ENCODE results near the gene CALN1.
A peak's percentile ranks its signal among the peaks of the same experiment; 100 is the strongest.
"Not testable (repeated sequence)": the region's sequence is repeated elsewhere in the genome, so short reads cannot be mapped to it uniquely, and the experiment has no call there.

The CALN1 gene

DNA sequence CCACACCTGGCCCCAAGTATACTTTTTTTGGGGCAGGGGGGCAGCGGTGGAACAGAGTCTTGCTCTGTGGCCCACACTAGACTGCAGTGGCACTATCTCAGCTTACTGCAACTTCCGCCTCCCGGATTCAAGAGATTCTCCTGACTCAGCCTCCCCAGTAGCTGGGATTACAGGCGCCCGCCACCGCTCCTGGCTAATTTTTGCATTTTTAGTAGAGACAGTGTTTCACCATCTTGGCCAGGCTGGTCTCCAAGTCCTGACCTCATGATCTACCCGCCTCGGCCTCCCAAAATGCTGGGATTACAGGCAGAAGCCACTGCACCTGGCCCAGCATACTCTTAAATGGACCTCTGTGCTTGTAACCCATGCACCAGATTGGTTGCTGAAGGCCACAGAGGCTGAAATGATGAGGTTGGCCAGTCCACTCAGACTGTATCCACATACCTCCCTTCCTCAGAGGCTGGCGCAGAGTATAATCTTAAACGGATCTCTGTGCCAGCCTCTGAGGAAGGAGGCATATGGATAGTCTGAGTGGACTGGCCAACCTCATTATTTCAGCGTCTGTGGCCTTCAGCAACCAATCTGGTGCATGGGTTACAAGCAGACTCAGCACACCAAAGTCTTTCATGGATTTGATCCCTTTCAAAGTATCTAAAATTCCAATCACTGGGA, 3.0 kb downstream of the CALN1 start:
- no peak for DNase-seq

DNA sequence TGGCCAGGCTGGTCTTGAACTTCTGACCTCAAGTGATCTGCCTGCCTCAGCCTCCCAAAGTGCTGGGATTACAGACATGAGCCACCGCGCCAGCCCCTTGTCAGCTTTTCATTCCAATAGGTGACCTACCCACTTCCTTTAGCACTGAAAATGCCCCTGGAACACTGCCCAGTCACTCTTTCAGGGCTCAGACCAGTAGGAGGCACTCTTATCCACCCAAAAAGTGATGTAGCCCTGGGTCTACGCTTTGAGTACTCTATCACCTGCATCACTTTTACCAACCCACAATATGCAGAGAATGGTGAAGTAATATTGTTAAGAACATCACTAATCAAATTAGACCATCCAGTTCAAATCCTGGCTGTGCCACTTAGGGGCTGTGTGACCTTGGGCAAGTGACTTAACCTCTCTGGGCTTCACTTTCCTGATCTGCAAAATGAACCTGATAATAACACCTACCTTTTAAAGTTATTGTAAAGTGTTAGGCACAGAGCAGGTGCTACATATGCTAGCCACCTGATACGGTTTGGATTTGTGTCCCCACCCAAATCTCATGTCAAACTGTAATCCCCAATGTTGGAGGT, 5.2 kb downstream of the CALN1 start:
- DNase-seq = peak; percentile 42

DNA sequence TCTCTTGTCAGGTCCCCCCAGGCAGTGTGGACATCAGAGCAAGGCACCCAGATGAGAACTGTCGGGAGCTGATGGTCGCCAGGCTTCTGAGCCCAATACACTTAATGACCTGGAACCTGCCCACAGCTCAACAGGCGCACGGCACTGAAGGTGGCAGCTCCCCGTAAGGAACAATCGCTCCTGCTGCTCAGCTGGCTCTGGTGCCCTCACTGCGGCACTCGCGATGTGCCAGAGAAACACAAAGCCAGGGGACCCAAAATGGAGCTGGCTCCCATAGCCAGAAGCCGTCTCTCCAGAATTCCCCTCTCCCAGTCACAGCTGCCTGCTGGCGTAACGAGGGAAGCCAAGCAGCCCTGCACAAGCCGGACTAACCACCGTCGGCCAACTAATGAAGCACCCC, 6.3 kb downstream of the CALN1 start:
- DNase-seq = peak; percentile 53

- peak; percentile 75 for DNase-seq
Observed at GRCh38 chr7:72405418-72405817, 6.7 kb downstream of the CALN1 start.

GRCh38 chr7:72404743-72405142, 7.4 kb downstream of the CALN1 start:
- no peak for DNase-seq

DNA sequence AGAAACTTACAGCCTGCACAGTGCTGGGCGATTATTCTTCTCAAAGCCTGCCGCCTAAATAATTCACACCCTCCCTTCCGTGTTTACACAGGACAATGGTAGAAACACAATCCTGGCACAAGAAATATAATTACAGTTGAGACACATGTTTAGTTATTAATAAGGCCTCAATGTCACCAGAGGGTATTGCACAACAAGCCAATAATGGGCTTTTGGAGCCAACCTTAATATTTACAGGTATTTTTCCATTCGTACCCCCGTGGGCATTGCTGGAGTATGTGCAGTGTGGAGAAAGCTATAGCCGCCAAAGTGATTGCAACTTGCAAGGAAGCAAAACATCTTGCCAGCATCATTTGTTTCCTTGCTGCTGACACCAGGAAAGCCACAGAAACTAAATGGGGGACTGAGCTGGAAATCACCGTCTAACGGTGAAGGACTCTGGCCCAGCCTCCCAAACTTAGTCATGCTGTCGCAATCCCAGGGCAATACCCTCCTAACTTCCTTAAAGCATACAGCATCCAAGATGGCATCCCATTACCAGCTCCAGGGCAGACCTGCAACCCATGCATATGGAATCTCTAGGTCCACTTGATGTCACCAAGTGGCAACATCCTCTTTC, 8.6 kb downstream of the CALN1 start:
- DNase-seq = peak; percentile 24

GRCh38 chr7:72394016-72394415, 18.1 kb downstream of the CALN1 start:
- no peak for DNase-seq

GRCh38 chr7:72391821-72392377, 20.2 kb downstream of the CALN1 start:
- DNase-seq = no peak

GRCh38 chr7:72386118-72386517, 26.0 kb downstream of the CALN1 start:
- DNase-seq = no peak

DNA sequence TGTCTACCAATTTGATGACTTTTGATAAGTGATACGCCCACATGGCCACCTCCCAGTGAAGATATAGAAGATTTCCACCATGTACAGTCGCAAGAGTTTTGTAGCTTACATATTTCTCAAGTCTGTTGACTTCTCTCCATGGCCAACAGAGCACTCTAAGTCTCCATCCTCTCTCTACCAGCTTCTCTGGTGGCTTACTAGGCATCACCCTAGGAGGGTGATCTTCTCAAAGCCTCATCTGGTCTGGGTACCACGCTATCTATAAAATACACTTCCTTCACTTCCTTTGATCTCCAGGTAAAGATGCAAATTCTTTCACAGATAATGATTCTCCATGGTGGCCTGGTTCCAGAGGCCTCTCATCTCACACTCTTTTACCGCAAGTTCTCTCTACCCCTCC, 49.9 kb downstream of the CALN1 start:
- no peak for DNase-seq

GRCh38 chr7:72345208-72345727, 66.9 kb downstream of the CALN1 start:
- no peak for DNase-seq

GRCh38 chr7:72343991-72344390, 68.1 kb downstream of the CALN1 start:
- DNase-seq = no peak

- not testable (repeated sequence) for DNase-seq
Observed at GRCh38 chr7:72343354-72343753, 68.8 kb downstream of the CALN1 start.

DNA sequence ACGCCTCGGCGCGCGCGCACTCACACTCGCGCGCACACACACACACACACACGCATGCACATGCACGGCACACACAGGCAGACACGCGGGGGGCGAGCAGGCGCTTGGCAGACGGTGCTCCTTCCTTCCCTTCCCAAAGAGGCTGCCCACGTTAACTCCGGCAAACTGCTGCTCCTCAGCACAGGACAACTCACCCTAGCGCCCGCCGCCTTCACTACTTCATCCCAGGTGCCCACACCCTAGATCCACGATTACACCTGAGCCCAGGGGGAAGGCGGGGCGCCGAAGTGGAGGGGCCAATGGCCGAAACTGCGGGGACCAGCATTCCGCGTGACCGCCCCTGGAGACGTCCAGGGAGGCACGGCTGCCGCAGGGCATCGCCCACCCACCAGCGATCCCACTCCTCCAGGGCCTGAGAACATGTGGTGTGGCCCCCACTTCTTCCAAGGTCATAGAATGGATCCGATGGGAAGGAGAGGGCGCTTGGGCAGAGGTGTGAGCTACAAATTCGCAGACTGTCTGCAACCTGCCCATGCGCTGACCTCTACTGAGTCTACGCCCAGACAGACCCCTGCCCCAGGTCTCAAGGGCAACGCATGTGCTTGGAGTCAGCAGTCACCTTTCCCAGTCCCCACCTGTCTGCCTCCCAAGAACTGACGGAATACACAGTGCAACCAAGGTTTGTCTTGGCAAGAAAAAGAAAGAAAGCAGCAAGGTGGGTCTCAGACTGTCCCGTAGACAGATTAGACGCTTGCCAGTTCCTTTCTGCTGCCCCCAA, 74.6 kb downstream of the CALN1 start:
- peak; percentile 80 for DNase-seq

DNA sequence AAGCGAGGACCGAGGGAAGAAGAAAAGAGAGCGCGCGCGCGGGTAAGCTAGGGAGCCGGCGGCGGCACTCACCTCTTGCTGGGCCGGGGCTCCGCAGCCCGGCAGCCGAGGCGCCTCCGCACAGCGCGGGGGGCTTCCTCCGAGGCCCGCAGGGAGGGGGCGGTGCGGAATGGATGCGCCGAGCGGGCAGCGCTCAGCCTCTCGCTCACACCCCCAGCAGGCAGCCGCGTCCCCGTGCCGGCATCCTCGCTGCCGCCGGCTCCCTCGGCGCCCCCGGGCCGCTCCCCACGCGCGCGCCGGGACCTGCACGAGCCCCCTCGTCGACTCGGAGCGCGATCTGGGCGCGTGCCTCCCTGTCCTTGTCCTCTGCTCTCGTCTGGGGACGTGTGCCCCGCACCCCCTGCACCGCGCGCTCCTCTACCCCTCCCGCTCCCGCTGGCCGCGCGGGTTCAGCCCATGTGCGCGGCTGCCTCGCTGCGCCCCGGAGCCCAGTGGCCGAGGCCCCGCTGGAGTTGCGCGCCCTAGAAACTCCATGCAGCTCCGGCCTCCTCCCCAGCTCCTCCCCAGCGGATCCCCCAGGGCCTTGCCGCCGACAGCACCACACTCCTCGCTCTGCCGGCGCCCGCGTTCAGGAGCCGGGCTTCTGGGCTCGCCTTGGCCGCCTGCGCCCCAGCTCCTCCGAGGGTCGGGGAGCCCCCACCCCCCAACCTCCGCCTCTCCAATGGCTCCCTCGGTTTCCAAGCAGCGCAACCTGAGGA, 75.3 kb downstream of the CALN1 start:
- DNase-seq = peak; percentile 81

GRCh38 chr7:72336382-72336631, 75.8 kb downstream of the CALN1 start:
- no peak for DNase-seq

DNA sequence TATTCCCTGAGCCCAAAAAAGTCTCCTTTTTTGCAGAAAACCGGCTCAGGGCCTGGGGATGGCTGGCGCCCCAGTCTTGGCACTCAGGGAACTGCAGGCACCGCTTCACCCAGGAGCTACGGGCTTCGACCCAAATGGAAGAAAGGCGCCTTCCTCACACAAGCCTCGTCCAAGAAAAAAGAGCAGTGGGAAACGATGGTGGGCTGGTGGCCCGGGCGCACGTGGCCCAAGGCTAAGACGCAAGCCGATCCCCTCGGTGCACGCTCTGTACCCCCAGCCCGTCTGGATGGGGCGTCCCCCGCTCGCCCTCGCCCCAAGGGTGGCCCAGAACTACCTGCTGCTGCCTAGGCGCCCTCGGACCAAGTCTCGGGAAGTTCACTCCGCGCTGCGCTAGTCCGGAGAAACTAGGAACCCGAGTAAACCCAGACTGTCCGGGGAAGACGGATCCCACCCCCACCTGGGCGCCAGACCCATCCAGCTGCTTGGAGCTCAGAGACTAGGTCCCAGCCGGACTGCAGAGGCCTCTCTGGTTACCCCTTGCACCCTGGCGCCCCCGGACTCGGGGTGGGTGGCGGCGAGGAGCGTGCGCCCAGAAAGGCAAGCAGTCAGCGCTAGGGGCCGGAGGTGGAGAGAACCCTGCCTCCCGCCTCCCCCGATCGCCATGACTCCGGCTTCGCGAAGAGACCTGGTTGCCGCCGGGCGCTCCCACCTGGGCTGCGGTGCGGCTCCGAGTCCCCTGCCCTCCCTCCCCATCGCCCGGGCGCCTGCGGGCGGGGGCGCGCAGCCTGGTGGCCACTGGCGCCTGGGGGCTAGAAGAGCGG, 76.4 kb downstream of the CALN1 start:
- DNase-seq = peak; percentile 80

DNA sequence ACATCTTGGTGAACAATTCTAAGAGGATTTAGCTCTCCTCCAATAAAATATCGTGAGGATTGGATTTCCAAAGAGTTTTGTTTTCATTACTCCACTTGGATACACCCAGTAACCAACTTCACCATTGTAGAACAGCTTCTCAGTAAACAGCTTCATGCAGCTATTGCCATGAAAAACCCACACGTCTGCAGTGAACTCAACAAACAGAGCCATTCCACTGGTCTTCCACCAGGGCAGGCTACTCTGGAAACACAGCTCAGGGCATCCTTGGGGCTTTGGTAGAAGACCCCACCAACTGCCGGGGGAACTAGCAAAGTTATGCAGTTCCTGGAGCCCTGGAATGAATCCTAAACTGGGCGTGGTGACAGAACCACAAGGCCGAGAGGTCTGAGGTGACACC, 77.4 kb downstream of the CALN1 start:
- DNase-seq = peak; percentile 21

DNA sequence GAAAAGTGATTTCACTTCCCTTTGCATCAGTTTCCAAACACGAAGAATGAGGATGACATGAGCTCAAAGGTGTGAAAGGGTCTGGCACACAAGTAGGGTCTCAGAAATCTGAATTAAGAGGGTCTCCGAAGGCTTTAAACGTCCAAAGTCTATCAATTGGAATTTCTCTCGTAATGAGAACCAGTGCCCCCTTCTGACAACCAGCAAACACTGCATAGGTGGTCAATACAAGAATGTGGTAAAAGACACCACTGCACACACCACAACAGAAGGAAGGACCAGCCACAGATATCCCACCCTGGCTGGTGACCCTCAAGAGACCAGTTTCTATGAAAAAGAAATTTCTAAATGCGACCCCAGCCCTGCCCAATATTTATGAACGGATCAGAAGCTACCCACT, 78.1 kb downstream of the CALN1 start:
- peak; percentile 38 for DNase-seq

- DNase-seq = no peak
Observed at GRCh38 chr7:72326811-72327210, 85.3 kb downstream of the CALN1 start.

DNA sequence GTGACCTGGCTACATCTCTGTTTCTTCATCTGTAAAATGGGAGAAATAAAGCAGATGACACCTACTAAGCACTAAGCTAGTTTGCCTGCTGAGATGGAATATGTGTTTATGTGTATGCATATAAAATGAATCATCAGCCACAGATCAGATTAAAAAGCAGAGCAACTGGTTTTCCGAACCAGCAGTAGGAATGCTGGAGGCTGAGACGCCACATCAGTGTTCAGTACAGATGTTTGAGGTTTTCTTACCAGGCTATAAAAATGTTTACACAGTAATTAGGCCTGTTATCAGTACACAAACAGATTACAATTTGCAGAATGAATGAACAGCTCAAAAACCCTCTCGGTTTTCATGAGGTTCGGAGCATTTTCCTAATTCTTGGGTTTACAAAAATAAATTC, 85.8 kb downstream of the CALN1 start:
- peak; percentile 61 for DNase-seq

GRCh38 chr7:72325561-72325960, 86.6 kb downstream of the CALN1 start:
- DNase-seq = no peak

Measured in NCI-H69 (cell line).